Measurements from ENCODE around the gene KLF2. TPM values are rescaled to one million over a fixed set of nuclear protein-coding genes. Genes with fewer than 3 reads are reported as not detected.

Gene KLF2
- total RNA-seq, 1 donor, result 3.0 TPM

- DNase-seq (ENCODE audit: low read depth), result no peak
- no peak overlapping the region for H3K4me3 ChIP-seq (ENCODE audit: low read depth, low read length)
- TF ChIP-seq, protein P1, sequence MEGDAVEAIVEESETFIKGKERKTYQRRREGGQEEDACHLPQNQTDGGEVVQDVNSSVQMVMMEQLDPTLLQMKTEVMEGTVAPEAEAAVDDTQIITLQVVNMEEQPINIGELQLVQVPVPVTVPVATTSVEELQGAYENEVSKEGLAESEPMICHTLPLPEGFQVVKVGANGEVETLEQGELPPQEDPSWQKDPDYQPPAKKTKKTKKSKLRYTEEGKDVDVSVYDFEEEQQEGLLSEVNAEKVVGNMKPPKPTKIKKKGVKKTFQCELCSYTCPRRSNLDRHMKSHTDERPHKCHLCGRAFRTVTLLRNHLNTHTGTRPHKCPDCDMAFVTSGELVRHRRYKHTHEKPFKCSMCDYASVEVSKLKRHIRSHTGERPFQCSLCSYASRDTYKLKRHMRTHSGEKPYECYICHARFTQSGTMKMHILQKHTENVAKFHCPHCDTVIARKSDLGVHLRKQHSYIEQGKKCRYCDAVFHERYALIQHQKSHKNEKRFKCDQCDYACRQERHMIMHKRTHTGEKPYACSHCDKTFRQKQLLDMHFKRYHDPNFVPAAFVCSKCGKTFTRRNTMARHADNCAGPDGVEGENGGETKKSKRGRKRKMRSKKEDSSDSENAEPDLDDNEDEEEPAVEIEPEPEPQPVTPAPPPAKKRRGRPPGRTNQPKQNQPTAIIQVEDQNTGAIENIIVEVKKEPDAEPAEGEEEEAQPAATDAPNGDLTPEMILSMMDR (IDR thresholded peaks at IDR 0.05; ENCODE audit: insufficient read depth, low read depth, low read length), result no peak
Measured at GRCh38 chr19:16320987-16321386, 3.6 kb upstream of the KLF2 start.

GRCh38 chr19:16325161-16325527, 518 bp downstream of the KLF2 start:
- no peak for DNase-seq (ENCODE audit: low read depth)
- TF ChIP-seq, protein P1 (IDR thresholded peaks at IDR 0.05; ENCODE audit: insufficient read depth, low read depth, low read length), result peak; percentile 10
- peak overlapping the region; percentile 65 for H3K4me3 ChIP-seq (ENCODE audit: low read depth, low read length)

GRCh38 chr19:16325641-16326400, 1.2 kb downstream of the KLF2 start:
- no peak for DNase-seq (ENCODE audit: low read depth)
- H3K4me3 ChIP-seq (ENCODE audit: low read depth, low read length), result peak overlapping the region; percentile 65
- TF ChIP-seq, protein P1 (IDR thresholded peaks at IDR 0.05; ENCODE audit: insufficient read depth, low read depth, low read length), result no peak

- TF ChIP-seq, protein P1 (IDR thresholded peaks at IDR 0.05; ENCODE audit: insufficient read depth, low read depth, low read length), result no peak
- H3K4me3 ChIP-seq (ENCODE audit: low read depth, low read length), result peak overlapping the region; percentile 65
- DNase-seq (ENCODE audit: low read depth), result no peak
Measured at GRCh38 chr19:16326401-16327168, 2.0 kb downstream of the KLF2 start.

DNA sequence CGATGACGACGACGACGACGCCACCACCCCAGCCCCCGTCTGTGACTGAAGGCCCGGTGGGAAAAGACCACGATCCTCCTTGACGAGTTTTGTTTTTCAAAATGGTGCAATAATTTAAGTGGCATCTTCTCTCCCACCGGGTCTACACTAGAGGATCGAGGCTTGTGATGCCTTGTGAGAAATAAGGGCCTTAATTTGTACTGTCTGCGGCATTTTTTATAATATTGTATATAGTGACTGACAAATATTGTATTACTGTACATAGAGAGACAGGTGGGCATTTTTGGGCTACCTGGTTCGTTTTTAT, 2.5 kb downstream of the KLF2 start:
- DNase-seq (ENCODE audit: low read depth), result no peak
- H3K4me3 ChIP-seq (ENCODE audit: low read depth, low read length), result no peak overlapping the region
- TF ChIP-seq, protein P1 (IDR thresholded peaks at IDR 0.05; ENCODE audit: insufficient read depth, low read depth, low read length), result no peak

GRCh38 chr19:16327501-16327900, 2.9 kb downstream of the KLF2 start:
- TF ChIP-seq, protein P1 (IDR thresholded peaks at IDR 0.05; ENCODE audit: insufficient read depth, low read depth, low read length), result no peak

More at GRCh38 chr19:16327501-16327900, 2.9 kb downstream of the KLF2 start:
- DNase-seq (ENCODE audit: low read depth), result no peak
- H3K4me3 ChIP-seq (ENCODE audit: low read depth, low read length), result no peak overlapping the region

Data from fibroblast of villous mesenchyme (primary cell).